ENCODE results near the gene TEX9.

DNA sequence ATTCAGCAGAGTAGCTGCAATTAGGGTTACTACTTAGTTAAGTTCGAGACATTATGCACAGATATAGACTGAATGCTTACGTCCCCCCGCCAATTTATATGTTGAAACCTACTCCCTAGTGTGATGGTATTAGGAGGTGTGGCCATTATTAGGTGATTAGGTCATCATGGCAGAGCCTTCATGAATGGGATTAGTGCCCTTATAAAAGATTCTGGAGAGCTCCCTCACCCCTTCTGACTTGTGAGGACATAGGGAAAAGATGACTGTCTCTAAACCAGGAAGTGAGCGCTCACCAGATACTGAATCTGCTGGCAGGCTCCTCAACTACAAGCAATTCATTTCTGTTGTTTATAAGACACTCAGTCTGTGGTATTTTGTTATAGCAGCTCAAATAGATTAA lies 25.6 kb upstream of the TEX9 start:
- TF ChIP-seq GATA2 (IDR thresholded peaks at IDR 0.05; ENCODE audit: low read depth, low read length) (no peak), GATA3 (IDR thresholded peaks at IDR 0.05; ENCODE audit: low read depth, low read length) (no peak)
